Sigmoid colon (tissue), 7 donors: Measurements from ENCODE around the gene SLC13A3. TPM values are rescaled to one million over a fixed set of nuclear protein-coding genes. Genes with fewer than 3 reads are reported as not detected.

Experiments used
- DNase-seq: peaks from one replicate; pipeline ENCODE4 v3.0.0-alpha.2; 2019
- H3K27ac ChIP-seq, 4 donors: fragments of 200-600 bp; sonication (generic); one replicate each; pipeline ENCODE4 v1.5.1; 2016 to 2019; ENCODE audit warnings: mild to moderate bottlenecking in 1 of 4
- H3K27me3 ChIP-seq, 3 donors: fragments of 200-600 bp; sonication (generic); one replicate each; pipeline ENCODE4 v1.5.1; 2019; ENCODE audit warnings: mild to moderate bottlenecking in 1 of 3
- H3K36me3 ChIP-seq, 4 donors: fragments of 200-600 bp; sonication (generic); one replicate each; pipeline ENCODE4 v1.5.1; 2016 to 2019
- H3K4me1 ChIP-seq, 4 donors: fragments of 200-600 bp; sonication (generic); one replicate each; pipeline ENCODE4 v1.5.1; 2017 to 2019
- H3K4me3 ChIP-seq, 4 donors: fragments of 200-600 bp; sonication (generic); one replicate each; pipeline ENCODE4 v1.5.1; 2017 to 2019; ENCODE audit warnings: mild to moderate bottlenecking in 2 of 4, moderate library complexity in 1 of 4
- H3K9me3 ChIP-seq, 4 donors: fragments of 200-600 bp in 3 of 4; sonication (generic) in 3 of 4; one replicate each; pipeline versions ENCODE4 v1.5.1 to v1.6.1; 2013 to 2019
- CTCF ChIP-seq, 4 experiments: fragments of 450-650 bp in 3 of 4; fragments of 200-600 bp in 1 of 4; IDR thresholded peaks; one replicate each; pipeline ENCODE4 v1.5.1; 2016 to 2019; ENCODE audit warnings: antibody characterized with exemption in 4 of 4, mild to moderate bottlenecking in 3 of 4, moderate library complexity in 2 of 4
- EP300 ChIP-seq, 4 donors: sonication (generic); formaldehyde crosslinking; IDR thresholded peaks; one replicate each; pipeline ENCODE4 v1.6.1; 2017; ENCODE audit warnings: antibody characterized with exemption in 4 of 4
- POLR2A ChIP-seq, 2 donors: fragments of 450-650 bp; IDR thresholded peaks; one replicate each; pipeline ENCODE4 v1.6.1; 2016; ENCODE audit warnings: antibody characterized with exemption in 2 of 2, mild to moderate bottlenecking in 2 of 2, moderate library complexity in 2 of 2
- POLR2AphosphoS5 ChIP-seq, 4 donors: sonication (generic); formaldehyde crosslinking; IDR thresholded peaks; one replicate each; pipeline ENCODE4 v1.6.1; 2017; ENCODE audit warnings: antibody characterized with exemption in 4 of 4
- WGBS, 2 donors: extraction: QIAGEN DNeasy Blood & Tissue Kit; methylation state at CpG; one replicate each; pipeline ENCODE4 v1.1.7; 2013; 5-methylcytosine and 5-hydroxymethylcytosine counted together
- intact Hi-C: fragments of 100-400 bp; cut with DNase I; formaldehyde crosslinking; loops from one replicate; pipeline ENCODE4 v1.15.1; 2023
- polyA plus RNA-seq, 3 donors: library from polyadenylated mRNA; stranded (reverse); fragments of 200-250 nt; gene quantifications; one replicate each; pipeline ENCODE4 v1.2.3, GENCODE V29; 2013
- total RNA-seq, 4 donors: library from RNA; depleted of rRNA; stranded (reverse); fragments of >200 nt; gene quantifications; one replicate each; pipeline ENCODE4 v1.1.0, GENCODE V29; 2016
- donor health status: healthy with polysubstance abuse.
- donor health status: Bipolar disorder and iron deficiency.
- donor health status: healthy.

SLC13A3 gene
- total and polyA plus RNA-seq, 7 donors, result 0.48 to 4.2 (median 1.1) TPM; not detected in 2

- no peaks in the 10 kb centered on the region for H3K27me3 ChIP-seq
- no peaks in the 10 kb centered on the region for H3K36me3 ChIP-seq
- intact Hi-C loops, result no loop called here
- TF ChIP-seq CTCF (IDR thresholded peaks at IDR 0.05) (no peak), POLR2A (IDR thresholded peaks at IDR 0.05) (no peak), EP300 (IDR thresholded peaks at IDR 0.05) (no peak), POLR2AphosphoS5 (IDR thresholded peaks at IDR 0.05) (no peak)
- H3K4me3 ChIP-seq, result no peak overlapping the region
- WGBS, 2 donors, result 90 to 93% methylated on average over 5 of the region's 5 CpGs
- no peaks in the 10 kb centered on the region for H3K9me3 ChIP-seq
- DNase-seq, result peak; percentile 19
- no peaks in the 10 kb centered on the region for H3K4me1 ChIP-seq
- no peak overlapping the region for H3K27ac ChIP-seq
Observed at GRCh38 chr20:46582648-46583047, 68.6 kb downstream of the SLC13A3 start.

- Histone ChIP-seq H3K27me3 (no peaks in the 10 kb centered on the region), H3K27ac (no peak overlapping the region), H3K4me3 (no peak overlapping the region), H3K9me3 (no peaks in the 10 kb centered on the region), H3K4me1 (no peaks in the 10 kb centered on the region), H3K36me3 (no peaks in the 10 kb centered on the region)
- 76 to 87% methylated on average over 3 of the region's 3 CpGs for WGBS, 2 donors
- peak; percentile 32 for DNase-seq
- TF ChIP-seq POLR2AphosphoS5 (IDR thresholded peaks at IDR 0.05) (no peak), POLR2A (IDR thresholded peaks at IDR 0.05) (no peak), CTCF (IDR thresholded peaks at IDR 0.05) (no peak), EP300 (IDR thresholded peaks at IDR 0.05) (no peak)
- intact Hi-C loops, result no loop called here
Observed at GRCh38 chr20:46581391-46581790, 69.9 kb downstream of the SLC13A3 start.

GRCh38 chr20:46580613-46581205 is 70.5 kb downstream of the SLC13A3 start:
- TF ChIP-seq CTCF (IDR thresholded peaks at IDR 0.05) (no peak), POLR2A (IDR thresholded peaks at IDR 0.05) (no peak), POLR2AphosphoS5 (IDR thresholded peaks at IDR 0.05) (no peak), EP300 (IDR thresholded peaks at IDR 0.05) (no peak)
- H3K4me3 ChIP-seq, result no peak overlapping the region
- peak; percentile 19 for DNase-seq
- H3K36me3 ChIP-seq, result no peaks in the 10 kb centered on the region
- no peak overlapping the region for H3K27ac ChIP-seq
- 84 to 95% methylated on average over 2 of the region's 2 CpGs for WGBS, 2 donors
- intact Hi-C loops, result no loop called here
- no peaks in the 10 kb centered on the region for H3K27me3 ChIP-seq
- H3K4me1 ChIP-seq, result no peaks in the 10 kb centered on the region
- no peaks in the 10 kb centered on the region for H3K9me3 ChIP-seq

- H3K27ac ChIP-seq, result no peak overlapping the region
- no peak overlapping the region for H3K4me3 ChIP-seq
- peak; percentile 7 for DNase-seq
- no peak for TF ChIP-seq POLR2A (IDR thresholded peaks at IDR 0.05)
- no peaks in the 10 kb centered on the region for H3K36me3 ChIP-seq
- H3K9me3 ChIP-seq, result no peaks in the 10 kb centered on the region
- no peaks in the 10 kb centered on the region for H3K27me3 ChIP-seq
- intact Hi-C loops, result no loop called here
- WGBS, 2 donors, result 76 to 88% methylated on average over 7 of the region's 7 CpGs
- H3K4me1 ChIP-seq, result no peaks in the 10 kb centered on the region
Observed at GRCh38 chr20:46578745-46579144, 72.5 kb downstream of the SLC13A3 start.

GRCh38 chr20:46576774-46577395 is 74.4 kb downstream of the SLC13A3 start:
- H3K27me3 ChIP-seq, result no peaks in the 10 kb centered on the region
- intact Hi-C loops, result no loop called here
- H3K27ac ChIP-seq, result no peak overlapping the region
- H3K9me3 ChIP-seq, result no peaks in the 10 kb centered on the region
- no peak for TF ChIP-seq EP300 (IDR thresholded peaks at IDR 0.05)
- no peak for TF ChIP-seq POLR2A (IDR thresholded peaks at IDR 0.05)
- TF ChIP-seq POLR2AphosphoS5 (IDR thresholded peaks at IDR 0.05), result no peak
- TF ChIP-seq CTCF (IDR thresholded peaks at IDR 0.05), result no peak
- peak; percentile 35 for DNase-seq
- H3K4me1 ChIP-seq, result peaks cover 0 to 7% (median 3%) of the 10 kb centered on the region in 4 donors
- WGBS, 2 donors, result 78 to 79% methylated on average over 6 of the region's 6 CpGs
- H3K36me3 ChIP-seq, result no peaks in the 10 kb centered on the region
- no peak overlapping the region for H3K4me3 ChIP-seq
